GM21576 (cell line): ENCODE measurements around the gene DPYSL3.

ENCODE experiments used
- ATAC-seq: cut with Tn5 transposase; IDR thresholded peaks from one replicate; pipeline ENCODE4 v1.9.1; 2021; ENCODE audit warnings: mild to moderate bottlenecking, moderate library complexity; ENCODE audit not compliant: unreplicated experiment

Gene DPYSL3

GRCh38 chr5:147406636-147407035, 103.2 kb downstream of the DPYSL3 start:
- ATAC-seq = no peak

GRCh38 chr5:147404706-147405105, 105.2 kb downstream of the DPYSL3 start:
- no peak for ATAC-seq

- ATAC-seq = peak; percentile 93
These were observed 105.9 kb downstream of the DPYSL3 start for GRCh38 chr5:147403651-147404640.

GRCh38 chr5:147400881-147401280, 109.0 kb downstream of the DPYSL3 start:
- no peak for ATAC-seq

- no peak for ATAC-seq
These were observed 109.6 kb downstream of the DPYSL3 start for GRCh38 chr5:147400126-147400809.

- no peak for ATAC-seq
These were observed 111.0 kb downstream of the DPYSL3 start for GRCh38 chr5:147398860-147399259.

- ATAC-seq = no peak
These were observed 112.3 kb downstream of the DPYSL3 start for GRCh38 chr5:147397616-147398015.

- ATAC-seq = no peak
These were observed 113.6 kb downstream of the DPYSL3 start for GRCh38 chr5:147396070-147396823.

- no peak for ATAC-seq
These were observed 115.8 kb downstream of the DPYSL3 start for GRCh38 chr5:147393874-147394672.

GRCh38 chr5:147391781-147392180, 118.1 kb downstream of the DPYSL3 start:
- ATAC-seq = peak; percentile 84

GRCh38 chr5:147390654-147391225, 119.1 kb downstream of the DPYSL3 start:
- no peak for ATAC-seq

- no peak for ATAC-seq
These were observed 121.4 kb downstream of the DPYSL3 start for GRCh38 chr5:147388184-147389108.

GRCh38 chr5:147387109-147387508, 122.8 kb downstream of the DPYSL3 start:
- no peak for ATAC-seq

GRCh38 chr5:147384346-147385193, 125.3 kb downstream of the DPYSL3 start:
- no peak for ATAC-seq

GRCh38 chr5:147382776-147383175, 127.1 kb downstream of the DPYSL3 start:
- ATAC-seq = no peak

GRCh38 chr5:147381555-147381954, 128.3 kb downstream of the DPYSL3 start:
- no peak for ATAC-seq

GRCh38 chr5:147377682-147378081, 132.2 kb downstream of the DPYSL3 start:
- ATAC-seq = no peak

GRCh38 chr5:147375151-147375550, 134.7 kb downstream of the DPYSL3 start:
- ATAC-seq = no peak
